HepG2 (cell line): ENCODE data around the gene KIAA0930. TPM values are rescaled to one million over a fixed set of nuclear protein-coding genes. Genes with fewer than 3 reads are reported as not detected.

ENCODE experiments used
- BCL3 ChIP-seq: sonication (generic); formaldehyde crosslinking; IDR thresholded peaks from 2 replicates; pipeline ENCODE4 v1.5.1; 2020; ENCODE audit warnings: mild to moderate bottlenecking, missing genetic modification reagents, moderate library complexity
- CTCF ChIP-seq: sonication (generic); formaldehyde crosslinking; IDR thresholded peaks from 2 replicates; pipeline ENCODE4 v1.5.0; 2020; ENCODE audit warnings: mild to moderate bottlenecking, missing genetic modification reagents, moderate library complexity
- FOXO4 ChIP-seq: sonication (generic); formaldehyde crosslinking; conservative IDR thresholded peaks from 2 replicates; pipeline ENCODE4 v1.8.1; 2023; ENCODE audit warnings: missing genetic modification reagents
- GFI1 ChIP-seq: sonication (generic); formaldehyde crosslinking; IDR thresholded peaks from 2 replicates; pipeline ENCODE4 v1.5.0; 2020; ENCODE audit warnings: missing genetic modification reagents, mild to moderate bottlenecking, borderline replicate concordance
- IRF1 ChIP-seq: sonication (generic); formaldehyde crosslinking; IDR thresholded peaks from 2 replicates; pipeline ENCODE4 v1.4.0; 2020; ENCODE audit warnings: low read depth, mild to moderate bottlenecking, missing genetic modification reagents
- KAT7 ChIP-seq: IDR thresholded peaks from 2 replicates; pipeline ENCODE4 v1.6.1; 2018; ENCODE audit warnings: borderline replicate concordance, missing compliant biosample characterization
- LCORL ChIP-seq, 2 experiments: fragments of 450-650 bp in 1 of 2; sonication (generic) in 1 of 2; formaldehyde crosslinking in 1 of 2; IDR thresholded peaks; 2 replicates each; pipeline versions ENCODE4 v1.5.0 to v1.6.1; 2017 to 2020; ENCODE audit warnings: antibody characterized with exemption in 1 of 2, missing genetic modification reagents in 1 of 2
- REPIN1 ChIP-seq: sonication (generic); formaldehyde crosslinking; IDR thresholded peaks from 2 replicates; pipeline ENCODE4 v1.8.0; 2022; ENCODE audit warnings: missing genetic modification reagents, low read depth, mild to moderate bottlenecking, borderline replicate concordance
- SPEN ChIP-seq: sonication (generic); formaldehyde crosslinking; IDR thresholded peaks from 2 replicates; pipeline ENCODE4 v1.5.1; 2020; ENCODE audit warnings: low read depth, mild to moderate bottlenecking, missing genetic modification reagents
- USF2 ChIP-seq, 2 experiments: sonication (generic) in 1 of 2; formaldehyde crosslinking in 1 of 2; IDR thresholded peaks; 2 replicates each; pipeline versions ENCODE4 v1.5.1 to v1.6.1; 2011 to 2020; ENCODE audit warnings: borderline replicate concordance in 1 of 2, low read depth in 1 of 2, low read length in 1 of 2, mild to moderate bottlenecking in 1 of 2, missing genetic modification reagents in 1 of 2, moderate library complexity in 1 of 2
- ZMYM3 ChIP-seq: sonication (generic); formaldehyde crosslinking; IDR thresholded peaks from 2 replicates; pipeline ENCODE4 v1.5.1; 2020; ENCODE audit warnings: mild to moderate bottlenecking, missing genetic modification reagents
- ZNF24 ChIP-seq: fragments of 450-650 bp; IDR thresholded peaks from 2 replicates; pipeline ENCODE4 v1.6.1; 2017; ENCODE audit warnings: antibody characterized with exemption, mild to moderate bottlenecking
- ZNF430 ChIP-seq: sonication (generic); formaldehyde crosslinking; IDR thresholded peaks from 2 replicates; pipeline ENCODE4 v1.9.0; 2021; ENCODE audit warnings: mild to moderate bottlenecking, missing genetic modification reagents
- ZNF614 ChIP-seq: IDR thresholded peaks from 2 replicates; pipeline ENCODE4 v1.6.1; 2018; ENCODE audit warnings: missing biosample characterization, missing genetic modification reagents, inconsistent platforms, borderline replicate concordance
- ZSCAN20 ChIP-seq: sonication (generic); formaldehyde crosslinking; IDR thresholded peaks from 2 replicates; pipeline ENCODE4 v1.4.0; 2020; ENCODE audit warnings: missing genetic modification reagents, mild to moderate bottlenecking, borderline replicate concordance
- polyA plus RNA-seq, 8 experiments: library from polyadenylated mRNA; depleted of rRNA in 3 of 8; stranded (reverse) in 7 of 8; unstranded in 1 of 8; fragments of >200 nt; fragmentation: Illumina TruSeq in 4 of 8; extraction: Trizol in 4 of 8; gene quantifications; 2 replicates each; pipeline versions ENCODE4 v1.2.1 to v1.2.3, GENCODE V29; 2011 to 2016; ENCODE audit warnings: low read depth in 4 of 8, missing spikeins in 1 of 8, mixed read lengths in 1 of 8; ENCODE audit not compliant: insufficient read depth in 1 of 8
- total RNA-seq, 5 experiments: library from RNA; depleted of rRNA; stranded (reverse); fragments of >200 nt; fragmentation: Illumina TruSeq; extraction: Trizol; gene quantifications; 2 replicates each; pipeline ENCODE4 v1.2.3, GENCODE V29; 2016; ENCODE audit warnings: low read depth in 1 of 5

Gene KIAA0930
- total and polyA plus RNA-seq, 2 of the 13 experiments (the other 11 are each of a cell fraction or from before 2014, with no cell fraction given): 27.0 to 38.2 TPM

- TF ChIP-seq CTCF (CRISPR knock-in tag): peak; percentile 29; the same call in 1 of the 2 replicates
- TF ChIP-seq FOXO4 (CRISPR knock-in tag): no peak
- TF ChIP-seq ZNF430: no peak
- TF ChIP-seq ZSCAN20 (CRISPR knock-in tag): no peak
- TF ChIP-seq REPIN1 (CRISPR knock-in tag): no peak
- no peak for TF ChIP-seq KAT7 (CRISPR knock-in tag)
- TF ChIP-seq IRF1: no peak
- TF ChIP-seq USF2 (IDR thresholded peaks at IDR 0.05; ENCODE audit: low read depth, low read length): no peak
- no peak for TF ChIP-seq USF2 (CRISPR knock-in tag; IDR thresholded peaks at IDR 0.05; ENCODE audit: borderline replicate concordance)
- TF ChIP-seq ZNF24: peak; percentile 86
- TF ChIP-seq ZNF614 (CRISPR knock-in tag): peak; percentile 29; the same call in 1 of the 2 replicates
- no peak for TF ChIP-seq BCL3 (CRISPR knock-in tag)
- TF ChIP-seq LCORL (IDR thresholded peaks at IDR 0.05): no peak
- 0 out of 2 replicates have a peak, but pooled peaks have one; percentile 22 for TF ChIP-seq LCORL (CRISPR knock-in tag; IDR thresholded peaks at IDR 0.05)
- 0 out of 2 replicates have a peak, but pooled peaks have one; percentile 28 for TF ChIP-seq SPEN (CRISPR knock-in tag)
- 0 out of 2 replicates have a peak, but pooled peaks have one; percentile 10 for TF ChIP-seq ZMYM3 (CRISPR knock-in tag)
- TF ChIP-seq GFI1 (CRISPR knock-in tag): no peak
Measured at GRCh38 chr22:45270095-45271020, 29.7 kb upstream of the KIAA0930 start (continued).
